SK-N-SH (cell line): Measurements from ENCODE around the gene ZNF444.

Source experiments
- CHD2 ChIP-seq: fragments of 150-350 bp; IDR thresholded peaks from 2 replicates; pipeline ENCODE4 v1.6.1; 2018; ENCODE audit warnings: low read length; ENCODE audit not compliant: partially characterized antibody
- ELF1 ChIP-seq: IDR thresholded peaks from 2 replicates; pipeline ENCODE4 v1.4.0; 2012
- JUND ChIP-seq: IDR thresholded peaks from 2 replicates; pipeline ENCODE4 v1.4.0; 2012
- POLR2AphosphoS5 ChIP-seq: IDR thresholded peaks from 2 replicates; pipeline ENCODE4 v1.6.1; 2012; ENCODE audit warnings: low read depth, low read length
- RAD21 ChIP-seq: IDR thresholded peaks from 2 replicates; pipeline ENCODE4 v1.6.1; 2012; ENCODE audit warnings: mild to moderate bottlenecking, low read length
- TEAD4 ChIP-seq: IDR thresholded peaks from 2 replicates; pipeline ENCODE4 v1.4.0; 2012; ENCODE audit warnings: mild to moderate bottlenecking, borderline replicate concordance; ENCODE audit not compliant: insufficient read depth
- TF ChIP-seq, protein P1 (sequence below): fragments of 200-600 bp; sonication (generic); IDR thresholded peaks from 2 replicates; pipeline ENCODE4 v1.6.1; 2017; ENCODE audit warnings: antibody characterized with exemption, mild to moderate bottlenecking, moderate library complexity
- TF ChIP-seq, protein P2 (sequence below): IDR thresholded peaks from 2 replicates; pipeline ENCODE4 v1.4.0; 2012; ENCODE audit warnings: low read depth
- TF ChIP-seq, protein P3 (sequence below): IDR thresholded peaks from 2 replicates; pipeline ENCODE4; 2012

DNA sequence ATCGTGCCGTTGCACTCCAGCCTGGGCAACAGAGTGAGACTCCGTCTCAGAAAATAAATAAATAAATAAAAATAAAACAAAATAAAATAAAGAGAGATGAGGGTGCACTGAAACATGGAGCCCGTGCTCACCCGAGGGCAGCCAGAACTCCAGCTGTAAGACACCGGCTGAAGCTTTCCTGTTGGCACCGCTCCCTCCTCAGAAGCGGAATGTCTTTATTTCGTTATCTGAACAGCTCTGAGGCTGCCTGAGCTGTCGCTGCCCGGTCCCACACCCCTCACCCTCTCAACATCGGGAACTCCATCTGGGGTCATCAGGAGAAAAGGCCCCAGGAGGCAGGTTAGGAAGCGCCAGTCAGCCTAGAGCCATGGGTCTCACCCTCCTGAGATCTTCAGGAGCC is 44.4 kb upstream of the ZNF444 start:
- TF ChIP-seq, protein P1, sequence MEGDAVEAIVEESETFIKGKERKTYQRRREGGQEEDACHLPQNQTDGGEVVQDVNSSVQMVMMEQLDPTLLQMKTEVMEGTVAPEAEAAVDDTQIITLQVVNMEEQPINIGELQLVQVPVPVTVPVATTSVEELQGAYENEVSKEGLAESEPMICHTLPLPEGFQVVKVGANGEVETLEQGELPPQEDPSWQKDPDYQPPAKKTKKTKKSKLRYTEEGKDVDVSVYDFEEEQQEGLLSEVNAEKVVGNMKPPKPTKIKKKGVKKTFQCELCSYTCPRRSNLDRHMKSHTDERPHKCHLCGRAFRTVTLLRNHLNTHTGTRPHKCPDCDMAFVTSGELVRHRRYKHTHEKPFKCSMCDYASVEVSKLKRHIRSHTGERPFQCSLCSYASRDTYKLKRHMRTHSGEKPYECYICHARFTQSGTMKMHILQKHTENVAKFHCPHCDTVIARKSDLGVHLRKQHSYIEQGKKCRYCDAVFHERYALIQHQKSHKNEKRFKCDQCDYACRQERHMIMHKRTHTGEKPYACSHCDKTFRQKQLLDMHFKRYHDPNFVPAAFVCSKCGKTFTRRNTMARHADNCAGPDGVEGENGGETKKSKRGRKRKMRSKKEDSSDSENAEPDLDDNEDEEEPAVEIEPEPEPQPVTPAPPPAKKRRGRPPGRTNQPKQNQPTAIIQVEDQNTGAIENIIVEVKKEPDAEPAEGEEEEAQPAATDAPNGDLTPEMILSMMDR: no peak
- TF ChIP-seq, protein P2, sequence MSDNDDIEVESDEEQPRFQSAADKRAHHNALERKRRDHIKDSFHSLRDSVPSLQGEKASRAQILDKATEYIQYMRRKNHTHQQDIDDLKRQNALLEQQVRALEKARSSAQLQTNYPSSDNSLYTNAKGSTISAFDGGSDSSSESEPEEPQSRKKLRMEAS: no peak
- TF ChIP-seq JUND: no peak
- TF ChIP-seq POLR2AphosphoS5: no peak
- TF ChIP-seq TEAD4: no peak
- no peak for TF ChIP-seq RAD21
- TF ChIP-seq ELF1: no peak
- TF ChIP-seq, protein P3, sequence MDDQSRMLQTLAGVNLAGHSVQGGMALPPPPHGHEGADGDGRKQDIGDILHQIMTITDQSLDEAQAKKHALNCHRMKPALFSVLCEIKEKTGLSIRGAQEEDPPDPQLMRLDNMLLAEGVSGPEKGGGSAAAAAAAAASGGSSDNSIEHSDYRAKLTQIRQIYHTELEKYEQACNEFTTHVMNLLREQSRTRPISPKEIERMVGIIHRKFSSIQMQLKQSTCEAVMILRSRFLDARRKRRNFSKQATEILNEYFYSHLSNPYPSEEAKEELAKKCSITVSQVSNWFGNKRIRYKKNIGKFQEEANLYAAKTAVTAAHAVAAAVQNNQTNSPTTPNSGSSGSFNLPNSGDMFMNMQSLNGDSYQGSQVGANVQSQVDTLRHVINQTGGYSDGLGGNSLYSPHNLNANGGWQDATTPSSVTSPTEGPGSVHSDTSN: no peak
- TF ChIP-seq CHD2: no peak
